H1 (cell line): ENCODE results near the gene PLPPR3.

ENCODE experiments used
- JUN ChIP-seq: IDR thresholded peaks from 2 replicates; pipeline ENCODE4 v1.6.1; 2011; ENCODE audit warnings: low read depth, mild to moderate bottlenecking, improper control_type of control experiment, low read length
- JUND ChIP-seq: IDR thresholded peaks from 2 replicates; pipeline ENCODE4 v1.6.1; 2011; ENCODE audit warnings: mild to moderate bottlenecking, improper control_type of control experiment, low read length
- KDM5A ChIP-seq: fragments of 200-600 bp; IDR thresholded peaks from 2 replicates; pipeline ENCODE4 v1.7.1; 2012; ENCODE audit warnings: mild to moderate bottlenecking, low read length, inconsistent platforms, mixed read lengths
- POLR2A ChIP-seq, 2 experiments: IDR thresholded peaks; 1 replicate in 1 of 2; 2 replicates in 1 of 2; pipeline ENCODE4 v1.6.1; 2011; ENCODE audit warnings: low read depth in 2 of 2, low read length in 2 of 2, mild to moderate bottlenecking in 2 of 2; ENCODE audit errors: control extremely low read depth in 1 of 2
- SIN3A ChIP-seq, 2 experiments: IDR thresholded peaks in 1 of 2; conservative IDR thresholded peaks in 1 of 2; 2 replicates each; pipeline ENCODE4 v1.6.1; 2011 to 2012; ENCODE audit warnings: low read length in 2 of 2, improper control_type of control experiment in 1 of 2, low read depth in 1 of 2, mild to moderate bottlenecking in 1 of 2
- SP1 ChIP-seq: IDR thresholded peaks from 2 replicates; pipeline ENCODE4 v1.6.1; 2011; ENCODE audit warnings: low read depth, low read length
- TEAD4 ChIP-seq: IDR thresholded peaks from 2 replicates; pipeline ENCODE4 v1.6.1; 2012; ENCODE audit warnings: low read depth, low read length, inconsistent platforms, mixed read lengths
- TF ChIP-seq, protein P1 (sequence below), 3 experiments: IDR thresholded peaks; 1 replicate in 2 of 3; 2 replicates in 1 of 3; pipeline versions ENCODE4 v1.5.1 to v1.6.1; 2011; ENCODE audit warnings: low read length in 3 of 3, mild to moderate bottlenecking in 3 of 3, inconsistent platforms in 2 of 3, low read depth in 1 of 3, moderate library complexity in 1 of 3; ENCODE audit not compliant: insufficient read depth in 1 of 3; ENCODE audit errors: control extremely low read depth in 1 of 3

DNA sequence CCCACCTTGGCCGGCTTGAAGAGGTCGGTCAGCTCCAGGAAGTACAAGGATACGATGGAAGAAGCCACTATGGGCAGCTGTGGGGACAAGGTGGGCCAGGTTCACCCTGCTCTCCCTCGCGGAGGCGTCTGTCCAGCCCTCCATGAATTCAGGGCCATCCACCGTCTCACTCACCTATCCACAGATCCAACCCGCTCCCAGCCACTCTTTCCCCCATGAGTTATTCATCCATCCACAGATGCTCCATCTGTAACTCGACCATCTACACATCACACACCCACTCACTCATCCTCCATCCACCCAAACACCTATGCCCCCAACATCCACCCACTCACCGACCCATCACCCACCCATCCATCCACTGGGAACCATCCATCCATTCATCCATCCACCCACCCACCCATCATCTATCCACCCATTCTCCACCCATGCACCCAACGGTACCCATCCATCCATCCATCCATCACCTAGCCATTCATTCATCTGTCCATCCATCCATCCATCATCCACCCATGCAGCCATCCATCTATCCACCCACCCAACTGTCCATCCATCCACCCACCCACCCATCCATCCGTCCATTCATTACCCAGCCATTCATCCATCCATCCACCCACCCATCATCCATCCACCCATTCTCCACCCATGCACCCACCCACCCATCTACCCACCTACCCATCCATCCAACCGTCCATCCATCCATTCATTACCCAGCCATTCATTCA is 5.8 kb downstream of the PLPPR3 start:
- TF ChIP-seq JUND, result no peak
- no peak; a peak in 1 of 3 replicates for TF ChIP-seq POLR2A (IDR thresholded peaks at IDR 0.05; ENCODE audit: control extremely low read depth in 1 of 2, low read depth in 2 of 2, low read length in 2 of 2)
- TF ChIP-seq, protein P1, sequence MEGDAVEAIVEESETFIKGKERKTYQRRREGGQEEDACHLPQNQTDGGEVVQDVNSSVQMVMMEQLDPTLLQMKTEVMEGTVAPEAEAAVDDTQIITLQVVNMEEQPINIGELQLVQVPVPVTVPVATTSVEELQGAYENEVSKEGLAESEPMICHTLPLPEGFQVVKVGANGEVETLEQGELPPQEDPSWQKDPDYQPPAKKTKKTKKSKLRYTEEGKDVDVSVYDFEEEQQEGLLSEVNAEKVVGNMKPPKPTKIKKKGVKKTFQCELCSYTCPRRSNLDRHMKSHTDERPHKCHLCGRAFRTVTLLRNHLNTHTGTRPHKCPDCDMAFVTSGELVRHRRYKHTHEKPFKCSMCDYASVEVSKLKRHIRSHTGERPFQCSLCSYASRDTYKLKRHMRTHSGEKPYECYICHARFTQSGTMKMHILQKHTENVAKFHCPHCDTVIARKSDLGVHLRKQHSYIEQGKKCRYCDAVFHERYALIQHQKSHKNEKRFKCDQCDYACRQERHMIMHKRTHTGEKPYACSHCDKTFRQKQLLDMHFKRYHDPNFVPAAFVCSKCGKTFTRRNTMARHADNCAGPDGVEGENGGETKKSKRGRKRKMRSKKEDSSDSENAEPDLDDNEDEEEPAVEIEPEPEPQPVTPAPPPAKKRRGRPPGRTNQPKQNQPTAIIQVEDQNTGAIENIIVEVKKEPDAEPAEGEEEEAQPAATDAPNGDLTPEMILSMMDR (IDR thresholded peaks at IDR 0.05; ENCODE audit: control extremely low read depth in 1 of 3, insufficient read depth in 1 of 3, low read depth in 1 of 3, low read length in 3 of 3), result no peak
- TF ChIP-seq TEAD4, result no peak
- no peak for TF ChIP-seq SIN3A (conservative IDR thresholded peaks at IDR 0.05 in 1 of 2, IDR thresholded peaks at IDR 0.05 in 1 of 2; ENCODE audit: low read depth in 1 of 2, low read length in 2 of 2)
- TF ChIP-seq JUN, result no peak
- no peak for TF ChIP-seq SP1
- no peak for TF ChIP-seq KDM5A
